ENCODE data around the gene COL23A1. TPM values are rescaled to one million over a fixed set of nuclear protein-coding genes. Genes with fewer than 3 reads are reported as not detected.

Gene COL23A1
- total RNA-seq, 2 donors from 2014 or later, result 1.5 to 2.5 TPM

- Histone ChIP-seq H3K9me3 (no peaks in the 10 kb centered on the region), H3K4me1 (ENCODE audit: control insufficient read depth in 1 of 2, low read depth in 2 of 2) (peaks cover 10 to 25% of the 10 kb centered on the region in 2 donors), H3K4me3 (no peak overlapping the region), H3K36me3 (peaks cover 63% of the 10 kb centered on the region), H3K27ac (no peak overlapping the region), H3K27me3 (replicated peaks; ENCODE audit: insufficient read depth) (no peaks in the 10 kb centered on the region)
- ATAC-seq (ENCODE audit: insufficient number of reproducible peaks, low FRiP score, low read depth), result no peak
- DNase-seq (ENCODE audit: low spot score), result no peak
- TF ChIP-seq, protein P1, sequence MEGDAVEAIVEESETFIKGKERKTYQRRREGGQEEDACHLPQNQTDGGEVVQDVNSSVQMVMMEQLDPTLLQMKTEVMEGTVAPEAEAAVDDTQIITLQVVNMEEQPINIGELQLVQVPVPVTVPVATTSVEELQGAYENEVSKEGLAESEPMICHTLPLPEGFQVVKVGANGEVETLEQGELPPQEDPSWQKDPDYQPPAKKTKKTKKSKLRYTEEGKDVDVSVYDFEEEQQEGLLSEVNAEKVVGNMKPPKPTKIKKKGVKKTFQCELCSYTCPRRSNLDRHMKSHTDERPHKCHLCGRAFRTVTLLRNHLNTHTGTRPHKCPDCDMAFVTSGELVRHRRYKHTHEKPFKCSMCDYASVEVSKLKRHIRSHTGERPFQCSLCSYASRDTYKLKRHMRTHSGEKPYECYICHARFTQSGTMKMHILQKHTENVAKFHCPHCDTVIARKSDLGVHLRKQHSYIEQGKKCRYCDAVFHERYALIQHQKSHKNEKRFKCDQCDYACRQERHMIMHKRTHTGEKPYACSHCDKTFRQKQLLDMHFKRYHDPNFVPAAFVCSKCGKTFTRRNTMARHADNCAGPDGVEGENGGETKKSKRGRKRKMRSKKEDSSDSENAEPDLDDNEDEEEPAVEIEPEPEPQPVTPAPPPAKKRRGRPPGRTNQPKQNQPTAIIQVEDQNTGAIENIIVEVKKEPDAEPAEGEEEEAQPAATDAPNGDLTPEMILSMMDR (IDR thresholded peaks at IDR 0.05), result no peak
Measured at GRCh38 chr5:178210073-178210535, 380.1 kb downstream of the COL23A1 start.

DNA sequence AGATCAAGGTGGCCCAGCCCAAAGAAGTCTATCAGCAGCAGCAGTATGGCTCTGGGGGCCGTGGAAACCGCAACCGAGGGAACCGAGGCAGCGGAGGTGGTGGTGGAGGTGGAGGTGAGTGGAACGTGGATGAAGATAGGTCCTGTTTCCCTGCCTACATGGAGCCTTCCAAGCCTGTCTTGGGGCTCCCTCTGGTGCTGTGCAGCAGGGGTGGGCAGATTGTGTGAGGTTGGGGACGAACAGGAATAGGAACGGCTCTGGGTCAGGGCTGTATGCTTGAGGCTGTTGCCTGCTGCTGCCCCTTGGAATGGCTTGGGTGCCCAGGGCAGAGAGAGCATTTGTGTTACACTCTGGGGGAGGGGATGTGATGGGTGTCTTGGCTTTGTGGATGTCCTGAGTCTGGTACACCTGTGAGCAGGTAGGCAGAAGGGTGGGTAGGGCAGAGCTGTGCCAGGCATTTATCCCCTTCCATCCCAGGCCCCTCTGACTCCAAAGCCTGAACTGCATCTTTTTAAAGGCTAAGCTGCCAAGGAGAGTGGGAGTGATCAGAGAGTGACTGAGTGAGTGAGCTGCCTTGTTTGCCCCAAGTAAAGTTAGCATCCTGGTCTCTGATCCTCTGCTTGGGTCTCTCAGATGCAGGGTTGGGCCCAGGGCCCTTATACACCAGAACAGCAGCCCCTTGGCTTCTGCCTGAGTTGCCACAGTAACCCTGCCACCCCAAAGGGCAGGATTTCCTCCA, 380.7 kb downstream of the COL23A1 start:
- Histone ChIP-seq H3K4me1 (ENCODE audit: control insufficient read depth in 1 of 2, low read depth in 2 of 2) (peaks cover 10 to 25% of the 10 kb centered on the region in 2 donors), H3K27ac (no peak overlapping the region), H3K36me3 (peaks cover 57% of the 10 kb centered on the region), H3K27me3 (replicated peaks; ENCODE audit: insufficient read depth) (no peaks in the 10 kb centered on the region), H3K9me3 (no peaks in the 10 kb centered on the region), H3K4me3 (no peak overlapping the region)
- TF ChIP-seq, protein P1 (IDR thresholded peaks at IDR 0.05), result no peak
- ATAC-seq (ENCODE audit: insufficient number of reproducible peaks, low FRiP score, low read depth) (no peak), DNase-seq (ENCODE audit: low spot score) (no peak)

DNA sequence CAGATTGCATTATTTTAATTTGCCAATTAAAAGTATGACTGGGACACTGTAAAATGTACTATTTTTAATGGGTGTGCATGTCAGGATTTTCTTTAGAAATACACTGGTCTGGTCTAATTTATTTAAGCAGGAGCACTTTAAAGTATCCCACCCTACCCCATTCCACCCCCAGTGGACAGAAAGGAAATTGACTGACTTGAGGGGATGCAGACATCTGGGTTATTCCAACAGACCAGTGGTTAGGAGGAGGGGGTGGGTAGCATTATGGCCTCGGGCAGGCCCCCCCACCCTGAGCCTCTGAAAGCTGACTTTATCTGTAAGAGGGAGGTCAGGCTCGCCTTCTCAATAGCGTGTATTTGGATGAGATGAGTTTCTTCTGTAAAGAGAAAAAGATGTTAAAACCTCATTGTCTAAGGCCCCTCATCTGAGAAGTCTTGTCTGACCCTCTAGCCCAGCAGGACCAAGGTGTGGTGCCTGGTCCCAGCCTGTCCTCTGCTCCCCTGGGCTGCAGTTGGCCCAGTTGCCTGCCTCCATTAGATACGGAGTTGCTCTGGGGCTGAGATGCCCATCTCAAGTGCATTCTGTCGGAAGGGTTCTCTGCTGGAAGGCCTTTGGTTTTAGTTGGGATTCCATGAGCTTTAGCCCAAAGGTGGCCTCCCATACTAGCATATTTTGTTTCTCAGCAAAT, 381.5 kb downstream of the COL23A1 start:
- DNase-seq (ENCODE audit: low spot score), result no peak
- no peak overlapping the region for H3K4me3 ChIP-seq

DNA sequence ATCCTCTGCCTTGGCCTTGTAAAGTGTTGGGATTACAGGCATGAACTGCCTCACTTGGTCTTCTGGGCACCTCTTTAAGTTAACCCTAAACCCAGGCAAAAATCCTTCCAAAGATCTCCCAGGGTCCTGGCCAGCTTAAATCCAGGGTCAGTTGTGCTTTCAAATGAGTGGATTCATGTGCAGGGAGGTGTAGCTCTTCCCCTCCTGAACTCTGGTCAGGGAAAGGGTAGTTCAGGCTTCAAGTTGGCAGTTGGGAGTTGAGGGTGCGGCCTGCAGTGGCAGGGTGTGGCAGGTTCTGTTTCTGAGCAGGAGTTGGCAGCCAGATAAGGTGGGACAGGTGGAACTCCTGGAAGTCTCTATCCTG, 382.3 kb downstream of the COL23A1 start:
- Histone ChIP-seq H3K36me3 (peaks cover 43% of the 10 kb centered on the region), H3K4me3 (no peak overlapping the region), H3K4me1 (ENCODE audit: control insufficient read depth in 1 of 2, low read depth in 2 of 2) (peaks cover 10 to 31% of the 10 kb centered on the region in 2 donors), H3K27me3 (replicated peaks; ENCODE audit: insufficient read depth) (no peaks in the 10 kb centered on the region), H3K9me3 (no peaks in the 10 kb centered on the region), H3K27ac (no peak overlapping the region)
- no peak for DNase-seq (ENCODE audit: low spot score)
- no peak for ATAC-seq (ENCODE audit: insufficient number of reproducible peaks, low FRiP score, low read depth)
- TF ChIP-seq, protein P1 (IDR thresholded peaks at IDR 0.05), result no peak

More for the DNA sequence above, 381.5 kb downstream of the COL23A1 start:
- Histone ChIP-seq H3K4me1 (ENCODE audit: control insufficient read depth in 1 of 2, low read depth in 2 of 2) (peaks cover 10 to 29% of the 10 kb centered on the region in 2 donors), H3K27me3 (replicated peaks; ENCODE audit: insufficient read depth) (no peaks in the 10 kb centered on the region), H3K27ac (no peak overlapping the region), H3K36me3 (peaks cover 51% of the 10 kb centered on the region), H3K9me3 (no peaks in the 10 kb centered on the region)
- no peak for ATAC-seq (ENCODE audit: insufficient number of reproducible peaks, low FRiP score, low read depth)
- TF ChIP-seq, protein P1 (IDR thresholded peaks at IDR 0.05), result no peak

- ATAC-seq (ENCODE audit: insufficient number of reproducible peaks, low FRiP score, low read depth) (no peak), DNase-seq (ENCODE audit: low spot score) (no peak)
- H3K27me3 ChIP-seq (replicated peaks; ENCODE audit: insufficient read depth), result no peaks in the 10 kb centered on the region
- H3K9me3 ChIP-seq, result no peaks in the 10 kb centered on the region
- peaks cover 37% of the 10 kb centered on the region for H3K36me3 ChIP-seq
- TF ChIP-seq, protein P1 (IDR thresholded peaks at IDR 0.05), result no peak
- H3K27ac ChIP-seq, result no peak overlapping the region
- H3K4me1 ChIP-seq (ENCODE audit: control insufficient read depth in 1 of 2, low read depth in 2 of 2), result peaks cover 10 to 31% of the 10 kb centered on the region in 2 donors
- no peak overlapping the region for H3K4me3 ChIP-seq
Measured at GRCh38 chr5:178207183-178207916, 382.8 kb downstream of the COL23A1 start.

Data from thoracic aorta (tissue), 2 donors.